MCF 10A (cell line): Measurements from ENCODE around the gene SLC44A3. TPM values are rescaled to one million over a fixed set of nuclear protein-coding genes. Genes with fewer than 3 reads are reported as not detected.

Experiments
- BruUV-seq: library from RNA; stranded (reverse); fragments of 400-500 nt; replicated peaks from 2 replicates; lab custom pipeline; 2021; lab: Mats Ljungman, UMichigan
- CTCF ChIA-PET: fragments of 300-600 bp; sonication (Branson Sonifier 250); formaldehyde crosslinking; extraction: SDS; loops from one replicate; lab custom pipeline; 2021; ENCODE audit warnings: antibody characterized with exemption, inconsistent platforms; lab: Yijun Ruan, JAX
- POLR2A ChIA-PET: fragments of 300-600, 350-650 bp; sonication (Branson Sonifier 250); formaldehyde crosslinking; extraction: SDS; loops from one replicate; lab custom pipeline; 2020; ENCODE audit warnings: antibody characterized with exemption, inconsistent platforms; lab: Yijun Ruan, JAX
- DNase-seq: peaks from one replicate; pipeline ENCODE4 v3.0.0-alpha.2; 2018; ENCODE audit not compliant: unreplicated experiment
- H3K27ac Mint-ChIP-seq: one replicate; pipeline ENCODE4 v1.8.0; 2022; ENCODE audit warnings: mild to moderate bottlenecking, low read depth, mixed read lengths; ENCODE audit not compliant: unreplicated experiment
- H3K27me3 Mint-ChIP-seq: one replicate; pipeline ENCODE4 v1.8.0; 2022; ENCODE audit warnings: mixed read lengths; ENCODE audit not compliant: insufficient read depth, unreplicated experiment
- H3K36me3 Mint-ChIP-seq: one replicate; pipeline ENCODE4 v1.8.0; 2022; ENCODE audit warnings: mild to moderate bottlenecking, moderate library complexity, mixed read lengths; ENCODE audit not compliant: insufficient read depth, unreplicated experiment
- H3K4me1 Mint-ChIP-seq: one replicate; pipeline ENCODE4 v1.8.0; 2022; ENCODE audit warnings: mixed read lengths; ENCODE audit not compliant: insufficient read depth, unreplicated experiment
- H3K4me3 Mint-ChIP-seq: one replicate; pipeline ENCODE4 v1.8.0; 2022; ENCODE audit warnings: mild to moderate bottlenecking, moderate library complexity, mixed read lengths; ENCODE audit not compliant: unreplicated experiment
- H3K9me3 Mint-ChIP-seq: one replicate; pipeline ENCODE4 v1.8.0; 2022; ENCODE audit warnings: mixed read lengths; ENCODE audit not compliant: unreplicated experiment
- intact Hi-C: fragments of 100-400 bp; cut with micrococcal nuclease; formaldehyde crosslinking; loops from 2 replicates; pipeline ENCODE4 v1.14.1; 2022
- total RNA-seq: library from RNA; stranded (reverse); gene quantifications from 2 replicates; pipeline ENCODE4 v1.2.3, GENCODE V29; 2022
- TF ChIP-seq, protein P1 (sequence below): fragments of 200-600 bp; IDR thresholded peaks from one replicate; pipeline ENCODE4 v1.8.0; 2022; ENCODE audit warnings: antibody characterized with exemption, mild to moderate bottlenecking; ENCODE audit not compliant: unreplicated experiment

The SLC44A3 gene
- total RNA-seq, 1 experiment from 2014 or later: 2.8 TPM

DNA sequence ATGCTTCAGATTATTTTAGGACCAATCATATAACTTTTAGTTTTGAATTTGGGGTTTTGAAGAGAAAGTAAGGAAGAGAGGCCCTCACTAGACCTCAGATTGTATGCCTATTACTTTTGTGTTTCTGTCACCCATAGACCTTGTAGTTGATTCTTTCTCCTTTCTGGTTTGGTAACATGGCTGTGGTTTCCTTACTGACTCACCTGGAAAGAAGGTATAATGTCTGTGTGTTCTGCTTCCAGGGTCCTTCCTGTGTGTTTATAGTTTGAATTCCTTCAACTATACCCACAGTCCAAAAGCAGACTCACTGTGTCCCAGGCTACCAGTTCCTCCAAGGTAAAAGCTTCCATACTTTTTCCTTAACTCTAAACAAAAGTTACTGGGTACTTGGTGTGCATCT is 8.1 kb downstream of the SLC44A3 start:
- BruUV-seq: no TSS peak
- H3K27ac Mint-ChIP-seq: no peak overlapping the region
- CTCF ChIA-PET: interaction anchor here (1.7 to 2.0 kb wide), 2 partner anchors 26 to 215 kb away, joined by 4 to 10 read pairs; no protein-coding TSS in a partner anchor
- no peaks in the 10 kb centered on the region for H3K9me3 Mint-ChIP-seq
- TF ChIP-seq, protein P1, sequence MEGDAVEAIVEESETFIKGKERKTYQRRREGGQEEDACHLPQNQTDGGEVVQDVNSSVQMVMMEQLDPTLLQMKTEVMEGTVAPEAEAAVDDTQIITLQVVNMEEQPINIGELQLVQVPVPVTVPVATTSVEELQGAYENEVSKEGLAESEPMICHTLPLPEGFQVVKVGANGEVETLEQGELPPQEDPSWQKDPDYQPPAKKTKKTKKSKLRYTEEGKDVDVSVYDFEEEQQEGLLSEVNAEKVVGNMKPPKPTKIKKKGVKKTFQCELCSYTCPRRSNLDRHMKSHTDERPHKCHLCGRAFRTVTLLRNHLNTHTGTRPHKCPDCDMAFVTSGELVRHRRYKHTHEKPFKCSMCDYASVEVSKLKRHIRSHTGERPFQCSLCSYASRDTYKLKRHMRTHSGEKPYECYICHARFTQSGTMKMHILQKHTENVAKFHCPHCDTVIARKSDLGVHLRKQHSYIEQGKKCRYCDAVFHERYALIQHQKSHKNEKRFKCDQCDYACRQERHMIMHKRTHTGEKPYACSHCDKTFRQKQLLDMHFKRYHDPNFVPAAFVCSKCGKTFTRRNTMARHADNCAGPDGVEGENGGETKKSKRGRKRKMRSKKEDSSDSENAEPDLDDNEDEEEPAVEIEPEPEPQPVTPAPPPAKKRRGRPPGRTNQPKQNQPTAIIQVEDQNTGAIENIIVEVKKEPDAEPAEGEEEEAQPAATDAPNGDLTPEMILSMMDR: no peak
- no peaks in the 10 kb centered on the region for H3K27me3 Mint-ChIP-seq
- H3K4me3 Mint-ChIP-seq: no peak overlapping the region
- intact Hi-C loops: no loop called here
- DNase-seq: no peak
- no peaks in the 10 kb centered on the region for H3K4me1 Mint-ChIP-seq
- peaks cover 6% of the 10 kb centered on the region for H3K36me3 Mint-ChIP-seq
- POLR2A ChIA-PET: interaction anchor here (0.6 to 1.1 kb wide), 2 partner anchors 8 to 353 kb away, joined by 3 read pairs; no protein-coding TSS in a partner anchor

DNA sequence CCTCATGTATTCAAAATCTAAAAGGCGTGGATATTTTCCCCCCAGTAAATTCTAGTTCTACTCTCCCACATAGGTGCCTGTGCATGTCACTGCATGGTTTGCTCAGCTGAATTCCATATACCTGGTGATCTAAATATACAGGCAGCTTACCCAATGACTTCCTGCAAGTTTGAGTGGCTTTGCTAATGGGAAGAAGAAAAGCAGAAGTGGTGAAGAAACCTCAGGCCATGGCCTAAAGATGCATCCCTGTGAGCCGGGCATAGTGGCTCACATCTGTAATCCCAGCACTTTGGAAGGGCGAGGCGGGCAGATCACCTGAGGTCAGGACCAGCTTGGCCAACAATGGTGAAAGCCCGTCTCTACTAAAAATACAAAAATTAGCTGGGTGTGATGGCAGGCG is 11.5 kb downstream of the SLC44A3 start:
- Mint-ChIP-seq H3K27ac (no peak overlapping the region), H3K4me3 (no peak overlapping the region), H3K4me1 (no peaks in the 10 kb centered on the region), H3K9me3 (no peaks in the 10 kb centered on the region), H3K27me3 (no peaks in the 10 kb centered on the region), H3K36me3 (peaks cover 6% of the 10 kb centered on the region)
- TF ChIP-seq, protein P1: no peak
- no peak for DNase-seq
- ChIA-PET POLR2A (interaction anchor here (0.6 kb wide), 1 partner anchor 244 kb away, joined by 5 read pairs; no protein-coding TSS in a partner anchor), CTCF (interaction anchor here (0.9 to 5.1 kb wide), 4 partner anchors 11 to 210 kb away, joined by 3 to 30 read pairs (median 4); no protein-coding TSS in a partner anchor)
- BruUV-seq: no TSS peak
- intact Hi-C loops: no loop called here

DNA sequence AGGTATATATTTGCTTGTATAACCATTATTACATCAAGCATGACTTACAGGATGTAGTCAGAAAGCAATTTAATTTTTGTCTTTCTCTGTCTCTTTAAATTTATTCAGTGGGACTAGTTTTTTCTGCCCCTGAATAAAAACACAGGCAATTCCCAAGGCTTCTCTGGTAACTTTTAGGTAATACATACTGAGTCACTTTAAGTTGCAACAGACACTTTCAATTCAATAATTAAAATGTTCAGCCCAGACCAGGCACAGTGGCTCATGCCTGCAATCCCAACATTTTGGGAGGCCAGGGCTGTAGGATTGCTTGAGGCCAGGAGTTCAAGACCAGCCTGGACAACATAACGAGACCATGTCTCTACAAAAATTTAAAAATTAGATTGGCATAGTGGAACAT is 12.3 kb downstream of the SLC44A3 start:
- intact Hi-C loops: no loop called here
- TF ChIP-seq, protein P1: no peak
- H3K27ac Mint-ChIP-seq: no peak overlapping the region
- POLR2A ChIA-PET: no interaction called here
- DNase-seq: peak; percentile 28
- no peak overlapping the region for H3K4me3 Mint-ChIP-seq
- peaks cover 6% of the 10 kb centered on the region for H3K36me3 Mint-ChIP-seq
- H3K4me1 Mint-ChIP-seq: no peaks in the 10 kb centered on the region
- no peaks in the 10 kb centered on the region for H3K9me3 Mint-ChIP-seq
- BruUV-seq: no TSS peak
- CTCF ChIA-PET: interaction anchor here (0.6 to 5.1 kb wide), 5 partner anchors 13 to 209 kb away, joined by 3 to 30 read pairs (median 4); no protein-coding TSS in a partner anchor
- H3K27me3 Mint-ChIP-seq: no peaks in the 10 kb centered on the region

DNA sequence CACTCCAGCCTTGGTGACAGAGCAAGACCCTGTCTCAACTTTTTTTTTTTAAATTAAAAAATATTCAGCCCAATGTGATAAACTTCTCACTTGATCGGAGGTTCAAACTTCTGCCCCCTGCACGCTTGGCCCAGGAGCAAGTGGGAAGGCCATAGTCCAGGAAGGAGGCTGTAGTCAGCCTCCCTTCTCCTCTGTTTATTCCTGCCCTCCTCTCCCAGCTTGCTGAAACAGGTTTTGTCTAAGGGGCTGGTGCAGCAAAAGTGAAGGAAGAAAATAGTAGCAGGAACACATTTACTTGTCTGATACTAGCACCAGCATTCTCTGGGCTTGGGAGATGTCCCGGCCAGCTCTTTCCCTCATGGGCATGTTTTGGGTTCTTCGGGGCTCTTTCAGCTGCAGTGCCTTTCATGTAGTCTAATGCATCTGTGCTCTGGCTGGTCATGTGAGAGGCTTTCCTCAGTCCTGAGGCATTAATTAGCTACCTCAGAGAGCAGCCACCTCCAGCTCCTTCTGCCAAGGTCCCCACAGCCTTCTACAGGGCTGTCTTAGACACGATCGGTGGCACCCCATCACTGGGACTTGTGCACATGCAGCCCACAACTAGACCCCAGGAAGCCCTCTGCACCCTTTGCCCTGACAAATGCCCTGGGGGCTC is 12.9 kb downstream of the SLC44A3 start:
- Mint-ChIP-seq H3K27ac (no peak overlapping the region), H3K9me3 (no peaks in the 10 kb centered on the region), H3K27me3 (no peaks in the 10 kb centered on the region), H3K4me1 (no peaks in the 10 kb centered on the region), H3K36me3 (peaks cover 6% of the 10 kb centered on the region), H3K4me3 (no peak overlapping the region)
- POLR2A ChIA-PET: interaction anchor here (0.6 kb wide), 1 partner anchor 105 kb away, joined by 3 read pairs; no protein-coding TSS in a partner anchor
- intact Hi-C loops: no loop called here
- no TSS peak for BruUV-seq
- CTCF ChIA-PET: interaction anchor here (0.6 to 5.8 kb wide), 9 partner anchors 14 to 497 kb away, joined by 3 to 40 read pairs (median 5); no protein-coding TSS in a partner anchor
- TF ChIP-seq, protein P1: no peak
- DNase-seq: no peak
